Muscle of leg (tissue), 11 donors: Measurements from ENCODE around the gene EEFSEC. TPM values are rescaled to one million over a fixed set of nuclear protein-coding genes. Genes with fewer than 3 reads are reported as not detected.

ENCODE experiments used
- DNase-seq: peaks from one replicate; pipeline ENCODE4 v3.0.0; 2013
- H3K27ac ChIP-seq: one replicate; pipeline ENCODE4 v1.5.1; 2013; ENCODE audit warnings: mild to moderate bottlenecking, low read length, control low read depth
- H3K27me3 ChIP-seq: one replicate; pipeline ENCODE4 v1.6.1; 2013; ENCODE audit warnings: low read length; ENCODE audit not compliant: control insufficient read depth, insufficient read depth
- H3K36me3 ChIP-seq: one replicate; pipeline ENCODE4 v1.6.1; 2013; ENCODE audit warnings: low read length; ENCODE audit not compliant: control insufficient read depth, insufficient read depth
- H3K4me1 ChIP-seq: one replicate; pipeline ENCODE4 v1.6.1; 2013; ENCODE audit warnings: low read length; ENCODE audit not compliant: control insufficient read depth, insufficient read depth
- H3K4me3 ChIP-seq: one replicate; pipeline ENCODE4 v1.5.1; 2013; ENCODE audit warnings: low read length, control low read depth
- H3K9me3 ChIP-seq: replicated peaks from 2 replicates; pipeline ENCODE4 v1.6.1; 2013; ENCODE audit warnings: low read depth, low read length; ENCODE audit not compliant: control insufficient read depth
- WGBS: methylation state at CpG from one replicate; pipeline ENCODE4 v1.1.5; 2013; ENCODE audit warnings: missing lambda C conversion rate; ENCODE audit not compliant: insufficient coverage; 5-methylcytosine and 5-hydroxymethylcytosine counted together
- polyA plus RNA-seq, 8 donors: library from polyadenylated mRNA; unstranded; fragments of 120-200 nt; gene quantifications; one replicate each; pipeline versions ENCODE4 v1.2.1 to v1.2.3, GENCODE V29; 2013; ENCODE audit warnings: inconsistent platforms in 1 of 8, low replicate concordance in 1 of 8; ENCODE audit not compliant: insufficient read length in 8 of 8, insufficient read depth in 1 of 8
- total RNA-seq: library from RNA; stranded (reverse); fragments of 120-200 nt; gene quantifications from one replicate; pipeline ENCODE4 v1.2.4, GENCODE V29; 2013

The EEFSEC gene
- total and polyA plus RNA-seq, 9 donors: 5.5 to 20.9 (median 16.9) TPM

GRCh38 chr3:128277378-128278069 lies 124.2 kb downstream of the EEFSEC start:
- 90% methylated on average over 3 of the region's 5 CpGs for WGBS
- no peak for DNase-seq
- Histone ChIP-seq H3K4me1 (peaks cover 70% of the 10 kb centered on the region), H3K9me3 (no peaks in the 10 kb centered on the region), H3K4me3 (no peak overlapping the region), H3K27ac (no peak overlapping the region), H3K27me3 (no peaks in the 10 kb centered on the region), H3K36me3 (peaks cover under 1% of the 10 kb centered on the region)

- H3K9me3 ChIP-seq: no peaks in the 10 kb centered on the region
- H3K4me3 ChIP-seq: no peak overlapping the region
- no peaks in the 10 kb centered on the region for H3K27me3 ChIP-seq
- 24% methylated on average over 3 of the region's 3 CpGs for WGBS
- peak overlapping the region; percentile 79 for H3K27ac ChIP-seq
- peaks cover 73% of the 10 kb centered on the region for H3K4me1 ChIP-seq
- DNase-seq: no peak
- H3K36me3 ChIP-seq: no peaks in the 10 kb centered on the region
These were observed 124.8 kb downstream of the EEFSEC start for GRCh38 chr3:128278130-128278529.

- WGBS: 12% methylated on average over 17 of the region's 17 CpGs
- DNase-seq: peak; percentile 90
- Histone ChIP-seq H3K27ac (peak overlapping the region; percentile 79), H3K27me3 (peaks cover 2% of the 10 kb centered on the region), H3K4me1 (peaks cover 75% of the 10 kb centered on the region), H3K36me3 (peaks cover 6% of the 10 kb centered on the region), H3K9me3 (no peaks in the 10 kb centered on the region), H3K4me3 (no peak overlapping the region)
These were observed 125.7 kb downstream of the EEFSEC start for GRCh38 chr3:128278761-128279600.

- Histone ChIP-seq H3K36me3 (peaks cover 6% of the 10 kb centered on the region), H3K4me1 (peaks cover 75% of the 10 kb centered on the region), H3K4me3 (no peak overlapping the region), H3K27me3 (peaks cover 2% of the 10 kb centered on the region), H3K9me3 (no peaks in the 10 kb centered on the region), H3K27ac (no peak overlapping the region)
- 45% methylated on average over 1 of the region's 3 CpGs for WGBS
- no peak for DNase-seq
These were observed 126.3 kb downstream of the EEFSEC start for GRCh38 chr3:128279601-128279880.

- 57% methylated on average over 7 of the region's 8 CpGs for WGBS
- no peaks in the 10 kb centered on the region for H3K9me3 ChIP-seq
- peaks cover 72% of the 10 kb centered on the region for H3K4me1 ChIP-seq
- no peak for DNase-seq
- H3K4me3 ChIP-seq: no peak overlapping the region
- H3K27ac ChIP-seq: no peak overlapping the region
- H3K27me3 ChIP-seq: peaks cover 2% of the 10 kb centered on the region
- peaks cover 6% of the 10 kb centered on the region for H3K36me3 ChIP-seq
These were observed 127.3 kb downstream of the EEFSEC start for GRCh38 chr3:128280481-128281052.

- WGBS: 50% methylated on average over 2 of the region's 2 CpGs
These were observed 127.8 kb downstream of the EEFSEC start for GRCh38 chr3:128281056-128281455.

GRCh38 chr3:128281461-128282367 lies 128.4 kb downstream of the EEFSEC start:
- no peak for DNase-seq
- Histone ChIP-seq H3K27me3 (peaks cover 2% of the 10 kb centered on the region), H3K36me3 (peaks cover 6% of the 10 kb centered on the region), H3K27ac (peak overlapping the region; percentile 17), H3K4me1 (peaks cover 60% of the 10 kb centered on the region), H3K9me3 (no peaks in the 10 kb centered on the region), H3K4me3 (no peak overlapping the region)
- 47% methylated on average over 10 of the region's 11 CpGs for WGBS

More at GRCh38 chr3:128281056-128281455, 127.8 kb downstream of the EEFSEC start:
- Histone ChIP-seq H3K4me3 (no peak overlapping the region), H3K4me1 (peaks cover 67% of the 10 kb centered on the region), H3K36me3 (peaks cover 6% of the 10 kb centered on the region), H3K27me3 (peaks cover 2% of the 10 kb centered on the region), H3K27ac (no peak overlapping the region), H3K9me3 (no peaks in the 10 kb centered on the region)
- DNase-seq: no peak

GRCh38 chr3:128282380-128283196 lies 129.3 kb downstream of the EEFSEC start:
- Histone ChIP-seq H3K27ac (peak overlapping the region; percentile 10), H3K4me3 (no peak overlapping the region), H3K9me3 (no peaks in the 10 kb centered on the region), H3K36me3 (peaks cover 8% of the 10 kb centered on the region), H3K4me1 (peaks cover 55% of the 10 kb centered on the region), H3K27me3 (peaks cover 2% of the 10 kb centered on the region)
- 25% methylated on average over 13 of the region's 16 CpGs for whole genome bisulfite sequencing
- peak; percentile 73 for DNase-seq

GRCh38 chr3:128283421-128283820 lies 130.1 kb downstream of the EEFSEC start:
- Histone ChIP-seq H3K9me3 (no peaks in the 10 kb centered on the region), H3K4me3 (no peak overlapping the region), H3K36me3 (peaks cover 11% of the 10 kb centered on the region), H3K27ac (no peak overlapping the region), H3K27me3 (peaks cover 2% of the 10 kb centered on the region), H3K4me1 (peaks cover 47% of the 10 kb centered on the region)
- WGBS: 79% methylated on average over 2 of the region's 3 CpGs
- DNase-seq: no peak
